Activated T-helper 1 cell treated with anti-CD3 and anti-CD28 coated beads, Interleukin-2, amount 50 U/mL, for 16 hours (primary cell): ENCODE results near the gene NRG2.

Experiments
- DNase-seq, 2 donors: peaks; one replicate each; pipeline ENCODE4 v3.0.0-alpha.2; 2020; ENCODE audit warnings: low read depth in 1 of 2, low spot score in 1 of 2

Gene NRG2

GRCh38 chr5:139799359-139799758, 243.7 kb downstream of the NRG2 start:
- DNase-seq: no peak

- no peak for DNase-seq
Observed at GRCh38 chr5:139798883-139799282, 244.2 kb downstream of the NRG2 start.

- no peak for DNase-seq
Observed at GRCh38 chr5:139797856-139798510, 245.1 kb downstream of the NRG2 start.

- DNase-seq: no peak
Observed at GRCh38 chr5:139797335-139797734, 245.8 kb downstream of the NRG2 start.
